ENCODE results near the gene HP. TPM values are rescaled to one million over a fixed set of nuclear protein-coding genes. Genes with fewer than 3 reads are reported as not detected.

The HP gene
- total RNA-seq, 1 experiment from 2014 or later = 18.1 TPM

DNA sequence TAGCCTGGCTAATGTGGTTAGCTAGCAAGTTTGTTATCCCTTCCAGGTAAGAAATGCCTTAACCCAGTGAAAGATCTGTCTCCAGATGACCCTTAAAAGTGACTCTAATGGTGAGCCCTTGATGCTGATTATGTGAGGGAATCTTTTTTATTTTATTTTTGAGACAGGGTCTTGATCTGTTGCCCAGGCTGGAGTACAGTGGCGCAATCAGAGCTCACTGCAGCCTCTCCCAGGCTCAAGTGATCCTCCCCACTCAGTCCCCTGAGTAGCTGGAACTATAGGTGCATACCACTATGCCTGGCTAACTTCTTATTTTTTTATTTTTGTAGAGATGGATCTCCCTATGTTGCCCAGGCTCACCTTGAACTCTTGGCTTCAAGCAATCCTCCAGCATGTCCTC is 10.8 kb upstream of the HP start:
- H3K9me3 ChIP-seq (ENCODE audit: control insufficient read depth in 1 of 2, insufficient read depth in 1 of 2, low read depth in 1 of 2, low read length in 2 of 2) = no peaks in the 10 kb centered on the region
- H4K20me1 ChIP-seq (ENCODE audit: insufficient read depth) = no peaks in the 10 kb centered on the region
- no peak overlapping the region for H3K4me2 ChIP-seq (ENCODE audit: low read length)
- no peak overlapping the region for H3K4me3 ChIP-seq (replicated peaks in 1 of 2; ENCODE audit: low read depth in 1 of 2, low read length in 2 of 2)
- H3K4me1 ChIP-seq (ENCODE audit: control insufficient read depth in 1 of 2, insufficient read depth in 2 of 2, low read length in 2 of 2) = no peaks in the 10 kb centered on the region
- no peak overlapping the region for H3K27ac ChIP-seq (ENCODE audit: low read depth, low read length)
- no peak for TF ChIP-seq EGR1 (IDR thresholded peaks at IDR 0.05; ENCODE audit: low read depth)
- no peak for TF ChIP-seq POLR2AphosphoS5 (IDR thresholded peaks at IDR 0.05; ENCODE audit: low read depth, low read length)
- TF ChIP-seq ELF1 (IDR thresholded peaks at IDR 0.05; ENCODE audit: borderline replicate concordance, low read depth) = no peak
- no peak for TF ChIP-seq TCF7L2 (IDR thresholded peaks at IDR 0.05; ENCODE audit: borderline replicate concordance, extremely low read depth, insufficient read depth, insufficient read length)
- TF ChIP-seq SP1 (IDR thresholded peaks at IDR 0.05; ENCODE audit: low read depth) = no peak
- TF ChIP-seq CEBPB (IDR thresholded peaks at IDR 0.05; ENCODE audit: low read depth) = no peak
- TF ChIP-seq ZFX (IDR thresholded peaks at IDR 0.05) = no peak
- no peak for TF ChIP-seq POLR2A (IDR thresholded peaks at IDR 0.05; ENCODE audit: borderline replicate concordance, extremely low read depth, insufficient read depth, insufficient read length)
- TF ChIP-seq, protein P1, sequence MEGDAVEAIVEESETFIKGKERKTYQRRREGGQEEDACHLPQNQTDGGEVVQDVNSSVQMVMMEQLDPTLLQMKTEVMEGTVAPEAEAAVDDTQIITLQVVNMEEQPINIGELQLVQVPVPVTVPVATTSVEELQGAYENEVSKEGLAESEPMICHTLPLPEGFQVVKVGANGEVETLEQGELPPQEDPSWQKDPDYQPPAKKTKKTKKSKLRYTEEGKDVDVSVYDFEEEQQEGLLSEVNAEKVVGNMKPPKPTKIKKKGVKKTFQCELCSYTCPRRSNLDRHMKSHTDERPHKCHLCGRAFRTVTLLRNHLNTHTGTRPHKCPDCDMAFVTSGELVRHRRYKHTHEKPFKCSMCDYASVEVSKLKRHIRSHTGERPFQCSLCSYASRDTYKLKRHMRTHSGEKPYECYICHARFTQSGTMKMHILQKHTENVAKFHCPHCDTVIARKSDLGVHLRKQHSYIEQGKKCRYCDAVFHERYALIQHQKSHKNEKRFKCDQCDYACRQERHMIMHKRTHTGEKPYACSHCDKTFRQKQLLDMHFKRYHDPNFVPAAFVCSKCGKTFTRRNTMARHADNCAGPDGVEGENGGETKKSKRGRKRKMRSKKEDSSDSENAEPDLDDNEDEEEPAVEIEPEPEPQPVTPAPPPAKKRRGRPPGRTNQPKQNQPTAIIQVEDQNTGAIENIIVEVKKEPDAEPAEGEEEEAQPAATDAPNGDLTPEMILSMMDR (IDR thresholded peaks at IDR 0.05 in 2 of 3, conservative IDR thresholded peaks at IDR 0.05 in 1 of 3; ENCODE audit: borderline replicate concordance in 1 of 3, insufficient read depth in 1 of 3, low read depth in 2 of 3, low read length in 2 of 3) = no peak
- no peak for TF ChIP-seq EZH2phosphoT487 (IDR thresholded peaks at IDR 0.05; ENCODE audit: borderline replicate concordance)
- BruUV-seq (replicated peaks) = no TSS peak
- RAD21 ChIA-PET (ENCODE audit: low non-redundant PET in 1 of 2, low total read pairs in 2 of 2, uncharacterized antibody in 2 of 2, unreplicated experiment in 2 of 2) = no interaction called here
- no peak overlapping the region for H3K9ac ChIP-seq (ENCODE audit: low read length)
- no peak for ATAC-seq
- H2AFZ ChIP-seq (ENCODE audit: low read depth, low read length, poor library complexity, severe bottlenecking) = no peak overlapping the region
- H3K9me2 ChIP-seq (ENCODE audit: insufficient read depth) = no peaks in the 10 kb centered on the region
- H3K27me3 ChIP-seq (ENCODE audit: insufficient read depth, low read length) = no peaks in the 10 kb centered on the region
- H3K79me2 ChIP-seq (ENCODE audit: insufficient read depth, low read length) = no peaks in the 10 kb centered on the region
- POLR2A ChIA-PET = no interaction called here
- intact Hi-C loops (cut with micrococcal nuclease) = no loop called here
- DNase-seq (ENCODE audit: low read depth, low spot score) = no peak
- H3K36me3 ChIP-seq (ENCODE audit: control insufficient read depth in 1 of 2, insufficient read depth in 2 of 2, low read length in 2 of 2) = no peaks in the 10 kb centered on the region
- CTCF ChIA-PET = no interaction called here

DNA sequence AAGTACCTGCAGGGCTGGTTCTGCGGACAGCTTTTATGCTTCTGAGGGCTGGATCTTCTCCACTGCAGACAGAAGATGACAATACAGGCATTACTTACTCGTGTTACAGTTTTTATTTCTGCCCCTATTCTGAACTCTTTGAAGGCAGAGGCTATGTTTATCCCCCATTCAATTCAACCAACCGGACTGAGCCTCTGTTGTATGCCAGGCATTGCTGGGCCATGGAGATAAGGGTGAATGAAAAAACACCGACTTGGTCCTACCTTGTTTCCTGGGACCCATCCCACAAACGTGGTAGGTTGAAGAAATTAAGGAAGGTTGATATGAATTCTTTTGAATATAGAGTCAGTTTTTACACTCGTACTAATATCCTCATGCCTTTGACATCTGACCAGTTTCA is 10.0 kb upstream of the HP start:
- H2AFZ ChIP-seq (ENCODE audit: low read depth, low read length, poor library complexity, severe bottlenecking) = no peak overlapping the region
- no peak for ATAC-seq
- no TSS peak for BruUV-seq (replicated peaks)
- H3K79me2 ChIP-seq (ENCODE audit: insufficient read depth, low read length) = no peaks in the 10 kb centered on the region
- POLR2A ChIA-PET = no interaction called here
- H3K9me3 ChIP-seq (ENCODE audit: control insufficient read depth in 1 of 2, insufficient read depth in 1 of 2, low read depth in 1 of 2, low read length in 2 of 2) = no peaks in the 10 kb centered on the region; a peak in 2 of 4 replicates
- H3K9me2 ChIP-seq (ENCODE audit: insufficient read depth) = no peaks in the 10 kb centered on the region
- H3K9ac ChIP-seq (ENCODE audit: low read length) = no peak overlapping the region
- no peaks in the 10 kb centered on the region for H4K20me1 ChIP-seq (ENCODE audit: insufficient read depth)
- H3K27me3 ChIP-seq (ENCODE audit: insufficient read depth, low read length) = no peaks in the 10 kb centered on the region
- intact Hi-C loops (cut with micrococcal nuclease) = no loop called here
- H3K4me3 ChIP-seq (replicated peaks in 1 of 2; ENCODE audit: low read depth in 1 of 2, low read length in 2 of 2) = no peak overlapping the region
- RAD21 ChIA-PET (ENCODE audit: low non-redundant PET in 1 of 2, low total read pairs in 2 of 2, uncharacterized antibody in 2 of 2, unreplicated experiment in 2 of 2) = no interaction called here
- no peak overlapping the region for H3K27ac ChIP-seq (ENCODE audit: low read depth, low read length)
- no peak for DNase-seq (ENCODE audit: low read depth, low spot score)
- no peaks in the 10 kb centered on the region for H3K4me1 ChIP-seq (ENCODE audit: control insufficient read depth in 1 of 2, insufficient read depth in 2 of 2, low read length in 2 of 2)
- CTCF ChIA-PET = no interaction called here
- H3K36me3 ChIP-seq (ENCODE audit: control insufficient read depth in 1 of 2, insufficient read depth in 2 of 2, low read length in 2 of 2) = no peaks in the 10 kb centered on the region
- no peak overlapping the region for H3K4me2 ChIP-seq (ENCODE audit: low read length)
- TF ChIP-seq CBX3 (IDR thresholded peaks at IDR 0.05; ENCODE audit: low read depth) (no peak), RAD21 (IDR thresholded peaks at IDR 0.05; ENCODE audit: low read depth) (no peak), ZFX (IDR thresholded peaks at IDR 0.05) (no peak), SRF (IDR thresholded peaks at IDR 0.05; ENCODE audit: low read depth) (no peak), EZH2phosphoT487 (IDR thresholded peaks at IDR 0.05; ENCODE audit: borderline replicate concordance) (no peak), FOSL1 (IDR thresholded peaks at IDR 0.05; ENCODE audit: low read depth) (no peak), SP1 (IDR thresholded peaks at IDR 0.05; ENCODE audit: low read depth) (no peak), CEBPB (IDR thresholded peaks at IDR 0.05; ENCODE audit: low read depth) (no peak), EGR1 (IDR thresholded peaks at IDR 0.05; ENCODE audit: low read depth) (no peak), YY1 (IDR thresholded peaks at IDR 0.05; ENCODE audit: extremely low read depth, insufficient replicate concordance, low read depth, low read length) (no peak)
- TF ChIP-seq, protein P2, sequence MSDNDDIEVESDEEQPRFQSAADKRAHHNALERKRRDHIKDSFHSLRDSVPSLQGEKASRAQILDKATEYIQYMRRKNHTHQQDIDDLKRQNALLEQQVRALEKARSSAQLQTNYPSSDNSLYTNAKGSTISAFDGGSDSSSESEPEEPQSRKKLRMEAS (IDR thresholded peaks at IDR 0.05) = no peak
- TF ChIP-seq, protein P3, sequence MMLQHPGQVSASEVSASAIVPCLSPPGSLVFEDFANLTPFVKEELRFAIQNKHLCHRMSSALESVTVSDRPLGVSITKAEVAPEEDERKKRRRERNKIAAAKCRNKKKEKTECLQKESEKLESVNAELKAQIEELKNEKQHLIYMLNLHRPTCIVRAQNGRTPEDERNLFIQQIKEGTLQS (IDR thresholded peaks at IDR 0.05) = no peak
- TF ChIP-seq, protein P4, sequence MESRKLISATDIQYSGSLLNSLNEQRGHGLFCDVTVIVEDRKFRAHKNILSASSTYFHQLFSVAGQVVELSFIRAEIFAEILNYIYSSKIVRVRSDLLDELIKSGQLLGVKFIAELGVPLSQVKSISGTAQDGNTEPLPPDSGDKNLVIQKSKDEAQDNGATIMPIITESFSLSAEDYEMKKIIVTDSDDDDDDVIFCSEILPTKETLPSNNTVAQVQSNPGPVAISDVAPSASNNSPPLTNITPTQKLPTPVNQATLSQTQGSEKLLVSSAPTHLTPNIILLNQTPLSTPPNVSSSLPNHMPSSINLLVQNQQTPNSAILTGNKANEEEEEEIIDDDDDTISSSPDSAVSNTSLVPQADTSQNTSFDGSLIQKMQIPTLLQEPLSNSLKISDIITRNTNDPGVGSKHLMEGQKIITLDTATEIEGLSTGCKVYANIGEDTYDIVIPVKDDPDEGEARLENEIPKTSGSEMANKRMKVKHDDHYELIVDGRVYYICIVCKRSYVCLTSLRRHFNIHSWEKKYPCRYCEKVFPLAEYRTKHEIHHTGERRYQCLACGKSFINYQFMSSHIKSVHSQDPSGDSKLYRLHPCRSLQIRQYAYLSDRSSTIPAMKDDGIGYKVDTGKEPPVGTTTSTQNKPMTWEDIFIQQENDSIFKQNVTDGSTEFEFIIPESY (IDR thresholded peaks at IDR 0.05; ENCODE audit: extremely low read depth, insufficient replicate concordance, low read length) = no peak
